HCT116 (cell line): ENCODE data around the gene TRDN.

Experiments used
- CEBPB ChIP-seq: IDR thresholded peaks from 2 replicates; pipeline ENCODE4 v1.6.1; 2012; ENCODE audit warnings: low read depth
- ELF1 ChIP-seq: IDR thresholded peaks from 2 replicates; pipeline ENCODE4 v1.6.1; 2012; ENCODE audit warnings: low read depth, borderline replicate concordance
- EZH2 ChIP-seq: fragments of 200-600 bp; sonication (generic); IDR thresholded peaks from 2 replicates; pipeline ENCODE4 v1.6.1; 2017; ENCODE audit warnings: antibody characterized with exemption, mixed run types
- EZH2phosphoT487 ChIP-seq: fragments of 200-600 bp; IDR thresholded peaks from 2 replicates; pipeline ENCODE4 v1.6.1; 2018; ENCODE audit warnings: antibody characterized with exemption, borderline replicate concordance
- JUND ChIP-seq: IDR thresholded peaks from 2 replicates; pipeline ENCODE4 v1.6.1; 2012
- POLR2A ChIP-seq: IDR thresholded peaks from 2 replicates; pipeline ENCODE4 v1.7.0; 2011; ENCODE audit warnings: borderline replicate concordance; ENCODE audit not compliant: insufficient read depth, insufficient read length; ENCODE audit errors: extremely low read depth
- POLR2AphosphoS5 ChIP-seq: IDR thresholded peaks from 2 replicates; pipeline ENCODE4 v1.6.1; 2011; ENCODE audit warnings: mild to moderate bottlenecking, low read depth, low read length, moderate library complexity
- RAD21 ChIP-seq: IDR thresholded peaks from 2 replicates; pipeline ENCODE4 v1.6.1; 2012; ENCODE audit warnings: low read depth, mild to moderate bottlenecking
- SP1 ChIP-seq: IDR thresholded peaks from 2 replicates; pipeline ENCODE4 v1.6.1; 2012; ENCODE audit warnings: low read depth
- ZNF274 ChIP-seq: fragments of 200-500 bp; sonication (Bioruptor generic); IDR thresholded peaks from 2 replicates; pipeline ENCODE4 v1.6.1; 2014; ENCODE audit warnings: mild to moderate bottlenecking, low read depth, low read length, inconsistent platforms
- TF ChIP-seq, protein P1 (sequence below), 3 experiments: fragments of 200-600 bp in 1 of 3; sonication (generic) in 1 of 3; IDR thresholded peaks in 2 of 3; conservative IDR thresholded peaks in 1 of 3; 2 replicates each; pipeline ENCODE4 v1.5.1; 2012 to 2017; ENCODE audit warnings: low read depth in 2 of 3, low read length in 2 of 3, antibody characterized with exemption in 1 of 3, borderline replicate concordance in 1 of 3, control low read depth in 1 of 3, mild to moderate bottlenecking in 1 of 3, mixed read lengths in 1 of 3, mixed run types in 1 of 3, moderate library complexity in 1 of 3; ENCODE audit not compliant: insufficient read depth in 1 of 3
- TF ChIP-seq, protein P2 (sequence below): IDR thresholded peaks from 2 replicates; pipeline ENCODE4 v1.6.1; 2012

DNA sequence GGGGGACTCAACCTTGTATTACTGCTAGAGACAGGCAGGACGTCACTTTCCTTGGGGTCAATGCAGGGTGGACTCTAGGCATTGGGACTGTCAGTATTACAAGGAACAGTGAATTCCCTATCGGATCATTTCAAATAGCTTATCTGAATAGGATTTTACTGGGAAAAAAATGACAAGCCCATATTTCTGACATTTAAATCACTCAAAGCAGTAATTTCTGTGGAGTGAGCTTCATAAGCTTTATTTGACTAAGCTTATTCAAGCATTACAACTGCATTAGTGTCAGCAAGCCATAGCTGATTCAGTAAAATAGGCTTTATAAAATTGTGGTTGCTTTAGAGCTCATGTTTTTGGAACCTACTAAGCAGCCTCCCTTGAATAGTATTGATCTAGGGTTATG, 44.3 kb downstream of the TRDN start:
- TF ChIP-seq POLR2A (no peak), POLR2AphosphoS5 (no peak), JUND (no peak), EZH2phosphoT487 (no peak), CEBPB (no peak), EZH2 (no peak), SP1 (no peak), ELF1 (no peak), RAD21 (no peak), ZNF274 (no peak)
- TF ChIP-seq, protein P1, sequence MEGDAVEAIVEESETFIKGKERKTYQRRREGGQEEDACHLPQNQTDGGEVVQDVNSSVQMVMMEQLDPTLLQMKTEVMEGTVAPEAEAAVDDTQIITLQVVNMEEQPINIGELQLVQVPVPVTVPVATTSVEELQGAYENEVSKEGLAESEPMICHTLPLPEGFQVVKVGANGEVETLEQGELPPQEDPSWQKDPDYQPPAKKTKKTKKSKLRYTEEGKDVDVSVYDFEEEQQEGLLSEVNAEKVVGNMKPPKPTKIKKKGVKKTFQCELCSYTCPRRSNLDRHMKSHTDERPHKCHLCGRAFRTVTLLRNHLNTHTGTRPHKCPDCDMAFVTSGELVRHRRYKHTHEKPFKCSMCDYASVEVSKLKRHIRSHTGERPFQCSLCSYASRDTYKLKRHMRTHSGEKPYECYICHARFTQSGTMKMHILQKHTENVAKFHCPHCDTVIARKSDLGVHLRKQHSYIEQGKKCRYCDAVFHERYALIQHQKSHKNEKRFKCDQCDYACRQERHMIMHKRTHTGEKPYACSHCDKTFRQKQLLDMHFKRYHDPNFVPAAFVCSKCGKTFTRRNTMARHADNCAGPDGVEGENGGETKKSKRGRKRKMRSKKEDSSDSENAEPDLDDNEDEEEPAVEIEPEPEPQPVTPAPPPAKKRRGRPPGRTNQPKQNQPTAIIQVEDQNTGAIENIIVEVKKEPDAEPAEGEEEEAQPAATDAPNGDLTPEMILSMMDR (IDR thresholded peaks at IDR 0.05 in 2 of 3, conservative IDR thresholded peaks at IDR 0.05 in 1 of 3; ENCODE audit: borderline replicate concordance in 1 of 3, insufficient read depth in 1 of 3, low read depth in 2 of 3, low read length in 2 of 3), result no peak
- TF ChIP-seq, protein P2, sequence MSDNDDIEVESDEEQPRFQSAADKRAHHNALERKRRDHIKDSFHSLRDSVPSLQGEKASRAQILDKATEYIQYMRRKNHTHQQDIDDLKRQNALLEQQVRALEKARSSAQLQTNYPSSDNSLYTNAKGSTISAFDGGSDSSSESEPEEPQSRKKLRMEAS, result no peak
